Muscle of leg (tissue), 11 donors: Measurements from ENCODE around the gene DYRK1A. TPM values are rescaled to one million over a fixed set of nuclear protein-coding genes. Genes with fewer than 3 reads are reported as not detected.

Source experiments
- DNase-seq: peaks from one replicate; pipeline ENCODE4 v3.0.0; 2013
- H3K27ac ChIP-seq: one replicate; pipeline ENCODE4 v1.5.1; 2013; ENCODE audit warnings: mild to moderate bottlenecking, low read length, control low read depth
- H3K27me3 ChIP-seq: one replicate; pipeline ENCODE4 v1.6.1; 2013; ENCODE audit warnings: low read length; ENCODE audit not compliant: control insufficient read depth, insufficient read depth
- H3K36me3 ChIP-seq: one replicate; pipeline ENCODE4 v1.6.1; 2013; ENCODE audit warnings: low read length; ENCODE audit not compliant: control insufficient read depth, insufficient read depth
- H3K4me1 ChIP-seq: one replicate; pipeline ENCODE4 v1.6.1; 2013; ENCODE audit warnings: low read length; ENCODE audit not compliant: control insufficient read depth, insufficient read depth
- H3K4me3 ChIP-seq: one replicate; pipeline ENCODE4 v1.5.1; 2013; ENCODE audit warnings: low read length, control low read depth
- H3K9me3 ChIP-seq: replicated peaks from 2 replicates; pipeline ENCODE4 v1.6.1; 2013; ENCODE audit warnings: low read depth, low read length; ENCODE audit not compliant: control insufficient read depth
- WGBS: methylation state at CpG from one replicate; pipeline ENCODE4 v1.1.5; 2013; ENCODE audit warnings: missing lambda C conversion rate; ENCODE audit not compliant: insufficient coverage; 5-methylcytosine and 5-hydroxymethylcytosine counted together
- polyA plus RNA-seq, 8 donors: library from polyadenylated mRNA; unstranded; fragments of 120-200 nt; gene quantifications; one replicate each; pipeline versions ENCODE4 v1.2.1 to v1.2.3, GENCODE V29; 2013; ENCODE audit warnings: inconsistent platforms in 1 of 8, low replicate concordance in 1 of 8; ENCODE audit not compliant: insufficient read length in 8 of 8, insufficient read depth in 1 of 8
- total RNA-seq: library from RNA; stranded (reverse); fragments of 120-200 nt; gene quantifications from one replicate; pipeline ENCODE4 v1.2.4, GENCODE V29; 2013

DYRK1A gene
- total and polyA plus RNA-seq, 9 donors = 40.5 to 64.7 (median 51.2) TPM

- H3K4me1 ChIP-seq = peaks cover 27% of the 10 kb centered on the region
- no peaks in the 10 kb centered on the region for H3K27me3 ChIP-seq
- H3K4me3 ChIP-seq = no peak overlapping the region
- WGBS = 100% methylated on average over 1 of the region's 3 CpGs
- H3K9me3 ChIP-seq = no peaks in the 10 kb centered on the region
- H3K36me3 ChIP-seq = no peaks in the 10 kb centered on the region
- no peak overlapping the region for H3K27ac ChIP-seq
- DNase-seq = no peak
These were observed 5.7 kb downstream of the DYRK1A start for GRCh38 chr21:37372127-37372731.

- H3K36me3 ChIP-seq = no peaks in the 10 kb centered on the region
These were observed 6.4 kb downstream of the DYRK1A start for GRCh38 chr21:37372951-37373350.

DNA sequence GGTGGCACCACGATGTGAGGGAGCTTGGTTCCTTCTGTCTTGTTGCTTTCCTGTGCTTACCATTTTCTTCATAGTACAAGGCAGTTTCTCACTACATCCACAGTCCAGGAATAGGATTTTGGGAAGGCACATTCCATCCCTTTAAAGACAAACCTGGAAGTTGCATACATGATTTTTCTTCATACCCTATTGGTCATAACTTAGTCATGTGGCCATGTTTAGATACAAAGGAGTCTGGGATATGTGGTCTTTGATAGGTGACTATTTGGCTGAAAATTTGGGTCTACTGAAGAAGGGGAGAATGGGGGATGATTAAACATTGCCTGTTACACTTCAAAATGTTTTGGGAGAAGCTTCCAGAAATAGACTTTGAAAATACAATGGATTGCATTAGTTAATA, 7.0 kb downstream of the DYRK1A start:
- 60% methylated on average over 1 of the region's 1 CpG for WGBS
- Histone ChIP-seq H3K27ac (peak overlapping the region; percentile 47), H3K27me3 (no peaks in the 10 kb centered on the region), H3K36me3 (no peaks in the 10 kb centered on the region), H3K4me1 (peaks cover 23% of the 10 kb centered on the region), H3K9me3 (no peaks in the 10 kb centered on the region), H3K4me3 (no peak overlapping the region)
- DNase-seq = no peak

More at GRCh38 chr21:37372951-37373350, 6.4 kb downstream of the DYRK1A start:
- no CpG with 5 or more reads among the region's 3 CpGs for WGBS
- H3K4me3 ChIP-seq = no peak overlapping the region
- peaks cover 27% of the 10 kb centered on the region for H3K4me1 ChIP-seq
- no peak overlapping the region for H3K27ac ChIP-seq
- H3K27me3 ChIP-seq = no peaks in the 10 kb centered on the region
- no peak for DNase-seq
- H3K9me3 ChIP-seq = no peaks in the 10 kb centered on the region

DNA sequence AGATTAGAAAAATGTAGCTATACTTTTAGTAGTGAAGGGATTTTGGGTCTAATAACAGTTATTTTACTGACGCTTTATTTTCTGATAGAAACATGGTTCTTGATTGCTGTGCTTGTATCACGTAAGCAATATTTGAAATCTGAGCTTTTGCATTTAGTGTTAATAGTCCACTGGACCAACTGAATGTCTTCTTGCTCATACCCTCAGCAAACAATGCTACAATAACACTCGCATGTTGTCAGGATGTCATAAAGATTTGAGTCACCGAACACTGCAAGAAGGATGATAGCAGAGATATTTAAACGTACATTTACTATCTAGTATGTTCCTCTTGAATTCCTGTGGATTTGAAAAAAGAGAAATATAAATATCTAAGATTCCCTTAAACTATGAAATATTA, 7.5 kb downstream of the DYRK1A start:
- Histone ChIP-seq H3K36me3 (no peaks in the 10 kb centered on the region), H3K27ac (no peak overlapping the region)

DNA sequence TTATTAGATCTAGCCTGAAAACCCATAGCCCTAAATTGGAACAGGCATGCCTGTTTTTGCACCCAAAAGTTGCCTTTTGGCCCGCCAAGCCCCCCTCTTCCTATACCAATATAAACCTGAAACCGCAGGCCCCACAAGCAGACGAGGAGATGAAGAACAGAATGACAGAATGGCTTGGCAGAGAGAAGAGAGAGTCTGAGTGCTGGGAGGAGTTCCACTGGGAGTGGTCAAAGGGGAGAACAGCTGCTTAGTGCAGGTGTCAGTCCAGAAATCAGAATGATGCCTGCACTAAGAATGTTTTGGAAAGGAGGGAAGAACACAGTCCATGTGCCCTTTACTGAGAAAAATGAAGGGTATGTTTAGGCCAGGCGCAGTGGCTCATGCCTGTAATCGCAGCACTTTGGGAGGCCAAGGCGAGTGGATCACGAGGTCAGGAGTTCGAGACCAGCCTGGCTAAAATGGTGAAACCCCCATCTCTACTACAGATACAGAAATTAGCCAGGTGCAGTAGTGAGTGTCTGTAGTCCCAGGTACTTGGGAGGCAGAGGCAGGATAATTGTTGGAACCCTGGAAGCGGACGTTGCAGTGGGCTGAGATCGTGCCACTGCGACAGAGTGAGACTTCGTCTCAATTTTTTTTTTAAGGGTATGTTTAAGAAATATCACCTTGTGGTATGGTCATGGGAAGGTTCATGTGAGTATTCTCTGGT, 9.4 kb downstream of the DYRK1A start:
- no peaks in the 10 kb centered on the region for H3K9me3 ChIP-seq
- H3K27me3 ChIP-seq = no peaks in the 10 kb centered on the region
- H3K36me3 ChIP-seq = no peaks in the 10 kb centered on the region
- no peak overlapping the region for H3K4me3 ChIP-seq
- no peak overlapping the region for H3K27ac ChIP-seq
- DNase-seq = peak; percentile 68
- 78% methylated on average over 5 of the region's 13 CpGs for WGBS
- H3K4me1 ChIP-seq = peaks cover 21% of the 10 kb centered on the region

More for the DNA sequence above, 7.5 kb downstream of the DYRK1A start:
- no peak for DNase-seq
- H3K27me3 ChIP-seq = no peaks in the 10 kb centered on the region
- H3K9me3 ChIP-seq = no peaks in the 10 kb centered on the region
- WGBS = no CpG with 5 or more reads among the region's 5 CpGs
- H3K4me3 ChIP-seq = no peak overlapping the region
- H3K4me1 ChIP-seq = peaks cover 21% of the 10 kb centered on the region

- H3K4me3 ChIP-seq = no peak overlapping the region
- no peaks in the 10 kb centered on the region for H3K9me3 ChIP-seq
- H3K27me3 ChIP-seq = no peaks in the 10 kb centered on the region
- no peak for DNase-seq
- H3K36me3 ChIP-seq = no peaks in the 10 kb centered on the region
- H3K4me1 ChIP-seq = peaks cover 14% of the 10 kb centered on the region
- no peak overlapping the region for H3K27ac ChIP-seq
- 82% methylated on average over 3 of the region's 3 CpGs for WGBS
These were observed 12.1 kb downstream of the DYRK1A start for GRCh38 chr21:37378700-37379139.

- no peak overlapping the region for H3K4me3 ChIP-seq
- peaks cover 11% of the 10 kb centered on the region for H3K4me1 ChIP-seq
- H3K9me3 ChIP-seq = peaks cover 5% of the 10 kb centered on the region
- no peaks in the 10 kb centered on the region for H3K27me3 ChIP-seq
- no peak for DNase-seq
- H3K36me3 ChIP-seq = no peaks in the 10 kb centered on the region
- 47% methylated on average over 4 of the region's 8 CpGs for WGBS
- peak overlapping the region; percentile 32 for H3K27ac ChIP-seq
These were observed 14.1 kb downstream of the DYRK1A start for GRCh38 chr21:37380349-37381323.

DNA sequence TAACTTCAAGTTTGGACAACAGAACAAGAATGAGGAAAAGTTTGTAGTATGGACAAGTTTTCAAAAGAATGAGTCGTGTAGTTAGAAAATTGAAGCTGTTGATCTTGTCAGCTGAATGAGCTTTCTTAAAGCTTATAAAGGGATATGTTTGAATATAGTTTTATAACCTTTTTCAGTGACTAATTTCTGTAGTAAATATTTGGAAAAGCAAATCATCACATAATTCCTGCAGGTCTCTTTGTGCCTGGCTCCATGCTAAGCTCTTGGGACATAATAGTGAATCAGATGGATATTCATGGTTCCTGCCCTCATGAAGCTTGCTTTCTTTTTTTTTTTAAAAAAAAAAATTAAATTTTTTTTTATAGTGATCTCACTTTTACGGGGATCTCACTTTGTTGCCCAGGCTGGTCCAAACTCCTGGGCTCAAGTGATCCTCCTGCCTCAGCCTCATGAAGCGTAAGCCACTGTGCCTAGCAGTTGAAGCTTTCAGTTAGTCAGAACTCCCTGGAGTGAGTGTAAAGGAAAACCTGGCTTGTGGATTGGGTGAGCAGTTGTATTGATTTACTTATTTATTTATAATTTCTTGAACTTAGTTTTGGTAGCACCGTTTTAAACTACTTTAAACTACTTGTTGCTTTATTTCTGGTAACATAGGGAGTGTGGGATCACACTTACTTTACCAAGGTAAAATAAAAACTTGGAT, 15.5 kb downstream of the DYRK1A start:
- no peak overlapping the region for H3K4me3 ChIP-seq
- H3K36me3 ChIP-seq = no peaks in the 10 kb centered on the region
- H3K4me1 ChIP-seq = peaks cover 6% of the 10 kb centered on the region
- DNase-seq = no peak
- 100% methylated on average over 1 of the region's 4 CpGs for WGBS
- peaks cover 5% of the 10 kb centered on the region for H3K9me3 ChIP-seq
- H3K27ac ChIP-seq = no peak overlapping the region
- H3K27me3 ChIP-seq = no peaks in the 10 kb centered on the region

DNA sequence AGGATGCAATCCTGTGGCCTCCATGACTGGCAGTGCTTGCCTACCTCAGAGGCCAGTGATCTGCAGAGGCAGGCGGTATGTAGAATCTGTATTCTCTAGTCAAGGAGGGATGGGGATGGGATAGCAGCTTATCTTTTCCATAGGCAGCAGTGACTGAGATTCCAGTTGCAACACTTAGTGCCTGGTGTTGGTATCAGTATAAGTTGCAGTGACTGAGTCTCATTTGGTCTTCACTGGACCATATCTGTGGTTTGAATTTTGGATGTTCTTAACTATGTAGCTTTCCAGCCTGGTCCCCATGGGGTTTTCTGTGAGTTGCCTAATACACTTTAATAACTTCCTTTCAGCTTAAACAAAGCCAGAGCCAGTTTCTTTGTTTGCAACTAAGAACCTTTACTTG, 16.5 kb downstream of the DYRK1A start:
- Histone ChIP-seq H3K36me3 (no peaks in the 10 kb centered on the region), H3K9me3 (peaks cover 5% of the 10 kb centered on the region), H3K4me1 (peaks cover 6% of the 10 kb centered on the region), H3K27ac (no peak overlapping the region), H3K27me3 (no peaks in the 10 kb centered on the region), H3K4me3 (no peak overlapping the region)
- DNase-seq = no peak
- 100% methylated on average over 1 of the region's 1 CpG for WGBS
